IMR-90 (cell line): Measurements from ENCODE around the gene PTGS1. TPM values are rescaled to one million over a fixed set of nuclear protein-coding genes. Genes with fewer than 3 reads are reported as not detected.

Experiments
- ATAC-seq: fragments of 200-7000 bp; cut with Tn5 transposase; 2 replicates; pipeline ENCODE4 v1.9.1; 2020; ENCODE audit warnings: low read depth, mild to moderate bottlenecking, moderate library complexity
- Bru-seq: library from RNA; stranded (reverse); fragments of 400-500 nt; gene quantifications from one replicate; lab custom pipeline; 2021; lab: Mats Ljungman, UMichigan
- BruChase-seq, 2 experiments: library from RNA; stranded (reverse); fragments of 400-500 nt; gene quantifications; one replicate each; lab custom pipeline; 2021; lab: Mats Ljungman, UMichigan
- BruUV-seq: library from RNA; stranded (reverse); fragments of 400-500 nt; replicated peaks from 2 replicates; lab custom pipeline; 2021; lab: Mats Ljungman, UMichigan
- CTCF ChIA-PET: fragments of 300-600 bp; formaldehyde crosslinking; extraction: SDS; loops from one replicate; lab custom pipeline; 2021; ENCODE audit warnings: antibody characterized with exemption; lab: Yijun Ruan, JAX
- POLR2A ChIA-PET: fragments of 300-600 bp; sonication (Branson Sonifier 250); formaldehyde crosslinking; loops from one replicate; lab custom pipeline; 2022; ENCODE audit warnings: antibody characterized with exemption; ENCODE audit not compliant: unreplicated experiment; lab: Charles Lee
- DNase-seq: peaks from one replicate; pipeline ENCODE4 v3.0.0; 2013
- H2AFZ ChIP-seq: replicated peaks from 2 replicates; pipeline ENCODE3; 2013; ENCODE audit warnings: low read length, mild to moderate bottlenecking; ENCODE audit not compliant: poor library complexity
- H2AK5ac ChIP-seq: 2 replicates; pipeline ENCODE4 v1.6.1; 2013; ENCODE audit warnings: low read depth, low read length, inconsistent platforms
- H2AK9ac ChIP-seq: replicated peaks from 2 replicates; pipeline ENCODE3; 2013; ENCODE audit warnings: mild to moderate bottlenecking, low read depth, low read length, moderate library complexity; ENCODE audit not compliant: poor library complexity
- H2BK120ac ChIP-seq: 2 replicates; pipeline ENCODE4 v1.6.1; 2013; ENCODE audit warnings: low read depth, low read length, inconsistent platforms
- H2BK15ac ChIP-seq: 3 replicates; pipeline ENCODE4 v1.6.1; 2013; ENCODE audit warnings: low read depth, low read length, inconsistent platforms
- H2BK20ac ChIP-seq: 2 replicates; pipeline ENCODE4 v1.6.1; 2013; ENCODE audit warnings: low read depth, mild to moderate bottlenecking, inconsistent platforms, low read length, moderate library complexity
- H2BK5ac ChIP-seq: 2 replicates; pipeline ENCODE4 v1.6.1; 2013; ENCODE audit warnings: mild to moderate bottlenecking, low read depth, low read length, inconsistent platforms; ENCODE audit not compliant: poor library complexity, severe bottlenecking
- H3K14ac ChIP-seq: replicated peaks from 2 replicates; pipeline ENCODE4 v1.6.1; 2013; ENCODE audit warnings: low read depth, low read length, inconsistent platforms
- H3K18ac ChIP-seq: 2 replicates; pipeline ENCODE4 v1.6.1; 2013; ENCODE audit warnings: low read depth, low read length, control low read depth
- H3K23ac ChIP-seq: 2 replicates; pipeline ENCODE4 v1.6.1; 2013; ENCODE audit warnings: low read depth, low read length, inconsistent platforms
- H3K27ac ChIP-seq: 2 replicates; pipeline ENCODE4 v1.5.1; 2013; ENCODE audit warnings: mild to moderate bottlenecking, control low read depth, low read length; ENCODE audit not compliant: insufficient read depth
- H3K27me3 ChIP-seq: 2 replicates; pipeline ENCODE4 v1.6.1; 2013; ENCODE audit warnings: low read length; ENCODE audit not compliant: control insufficient read depth, insufficient read depth
- H3K36me3 ChIP-seq: 2 replicates; pipeline ENCODE4 v1.6.1; 2013; ENCODE audit warnings: low read length, mixed read lengths; ENCODE audit not compliant: control insufficient read depth, insufficient read depth
- H3K4ac ChIP-seq: 2 replicates; pipeline ENCODE4 v1.6.1; 2013; ENCODE audit warnings: low read depth, low read length, inconsistent platforms
- H3K4me1 ChIP-seq: 2 replicates; pipeline ENCODE4 v1.6.1; 2013; ENCODE audit warnings: low read length, mixed read lengths; ENCODE audit not compliant: control insufficient read depth, insufficient read depth
- H3K4me2 ChIP-seq: 2 replicates; pipeline ENCODE4 v1.6.1; 2013; ENCODE audit warnings: low read depth, mild to moderate bottlenecking, control low read depth, low read length, moderate library complexity
- H3K4me3 ChIP-seq: 2 replicates; pipeline ENCODE4 v1.5.1; 2013; ENCODE audit warnings: low read depth, mild to moderate bottlenecking, control low read depth, low read length, moderate library complexity; ENCODE audit not compliant: insufficient read depth
- H3K56ac ChIP-seq: 2 replicates; pipeline ENCODE4 v1.6.1; 2013; ENCODE audit warnings: low read length, inconsistent platforms; ENCODE audit not compliant: insufficient read depth; ENCODE audit errors: extremely low read depth
- H3K79me1 ChIP-seq, 2 experiments: 2 replicates each; pipeline ENCODE4 v1.6.1; 2013; ENCODE audit warnings: low read length in 2 of 2, inconsistent platforms in 1 of 2, low read depth in 1 of 2
- H3K9ac ChIP-seq: 2 replicates; pipeline ENCODE4 v1.6.1; 2013; ENCODE audit warnings: low read depth, low read length, control low read depth
- H3K9me1 ChIP-seq: 2 replicates; pipeline ENCODE4 v1.6.1; 2013; ENCODE audit warnings: low read length, inconsistent platforms; ENCODE audit not compliant: insufficient read depth
- H3K9me3 ChIP-seq: 2 replicates; pipeline ENCODE4 v1.6.1; 2013; ENCODE audit warnings: low read length; ENCODE audit not compliant: control insufficient read depth, insufficient read depth
- H4K20me1 ChIP-seq: 2 replicates; pipeline ENCODE4 v1.6.1; 2013; ENCODE audit warnings: low read length, inconsistent platforms; ENCODE audit not compliant: insufficient read depth
- H4K5ac ChIP-seq: 2 replicates; pipeline ENCODE4 v1.6.1; 2013; ENCODE audit warnings: mild to moderate bottlenecking, low read depth, low read length, control low read depth
- H4K8ac ChIP-seq, 2 experiments: 2 replicates each; pipeline ENCODE4 v1.6.1; 2013; ENCODE audit warnings: low read depth in 2 of 2, low read length in 2 of 2, control low read depth in 1 of 2, inconsistent platforms in 1 of 2
- H4K91ac ChIP-seq: 2 replicates; pipeline ENCODE4 v1.6.1; 2013; ENCODE audit warnings: low read depth, low read length, inconsistent platforms; ENCODE audit not compliant: insufficient read depth
- CEBPB ChIP-seq: IDR thresholded peaks from 2 replicates; pipeline ENCODE4 v1.6.1; 2012; ENCODE audit warnings: low read depth, low read length, improper control_type of control experiment
- CHD1 ChIP-seq: IDR thresholded peaks from 2 replicates; pipeline ENCODE4 v1.6.1; 2012; ENCODE audit warnings: low read depth, low read length, improper control_type of control experiment
- MAFK ChIP-seq: IDR thresholded peaks from 2 replicates; pipeline ENCODE4 v1.6.1; 2012; ENCODE audit warnings: low read depth, low read length, improper control_type of control experiment
- MXI1 ChIP-seq: IDR thresholded peaks from 2 replicates; pipeline ENCODE4 v1.6.1; 2012; ENCODE audit warnings: low read depth, mild to moderate bottlenecking, low read length, moderate library complexity, borderline replicate concordance
- RAD21 ChIP-seq: IDR thresholded peaks from 2 replicates; pipeline ENCODE4 v1.6.1; 2012; ENCODE audit warnings: low read length, improper control_type of control experiment
- RCOR1 ChIP-seq: IDR thresholded peaks from 2 replicates; pipeline ENCODE4 v1.6.1; 2012; ENCODE audit warnings: mild to moderate bottlenecking, low read length, improper control_type of control experiment; ENCODE audit not compliant: insufficient replicate concordance
- RFX5 ChIP-seq: IDR thresholded peaks from 2 replicates; pipeline ENCODE4 v1.8.0; 2012; ENCODE audit warnings: low read depth, mild to moderate bottlenecking, low read length, moderate library complexity
- WGBS, 2 experiments: methylation state at CpG; one replicate each; pipeline versions ENCODE4 v1.1.5 to v1.1.7; 2013; ENCODE audit warnings: missing lambda C conversion rate in 2 of 2; ENCODE audit not compliant: insufficient read length in 1 of 2; ENCODE audit errors: extremely low coverage in 2 of 2; 5-methylcytosine and 5-hydroxymethylcytosine counted together
- dilution Hi-C: fragments of 300-500 bp; cut with HindIII; formaldehyde crosslinking; loops from one replicate; pipeline ENCODE4 v1.14.3; 2018; ENCODE audit warnings: low sequenced_read_pairs; ENCODE audit not compliant: unreplicated experiment
- in situ Hi-C: fragments of 300-500 bp; cut with MboI; formaldehyde crosslinking; loops from 3 replicates; pipeline ENCODE4 v1.14.3; 2019; ENCODE audit warnings: low sequenced_read_pairs, inconsistent platforms, mixed read lengths
- intact Hi-C: fragments of 100-400 bp; cut with micrococcal nuclease; formaldehyde crosslinking; loops from 2 replicates; pipeline ENCODE4 v1.10.0; 2022
- long read RNA-seq: library from polyadenylated mRNA; unstranded; transcript quantifications from one replicate; pipeline ENCODE4 v2.0.0, GENCODE V29; 2021; ENCODE audit not compliant: unreplicated experiment
- polyA plus RNA-seq, 3 experiments: library from polyadenylated mRNA; depleted of rRNA; stranded (reverse); fragments of >200 nt; gene quantifications; 2 replicates each; pipeline ENCODE4 v1.2.3, GENCODE V29; 2012; ENCODE audit warnings: low replicate concordance in 1 of 3
- total RNA-seq: library from RNA; depleted of rRNA; stranded (reverse); fragments of >200 nt; gene quantifications from 2 replicates; pipeline ENCODE4 v1.2.3, GENCODE V29; 2012; rRNA removed

Gene PTGS1
- total RNA-seq (21.1 and 24.7 TPM in 2 replicates), polyA plus RNA-seq (2012; rRNA removed) (33.9 and 38.3 TPM in 2 replicates), Bru-seq, nascent RNA (percentile 90 among the genes with signal in this experiment), BruChase-seq, experiment 1, labeled RNA remaining after a 6-hour chase (percentile 96 among the genes with signal in this experiment), BruChase-seq, experiment 2, labeled RNA remaining after a 2-hour chase (percentile 97 among the genes with signal in this experiment)
- polyA plus RNA-seq (2012; cell fraction: cytosol; rRNA removed), result 32.1 and 51.8 TPM in 2 replicates
- polyA plus RNA-seq (2012; cell fraction: nucleus; rRNA removed; ENCODE audit: low replicate concordance), result 40.2 and 55.2 TPM in 2 replicates
- long read RNA-seq, full-length matches to known transcripts, result 105 of 252 reads
- long read RNA-seq, partial matches to known transcripts, result 89 of 252 reads
- long read RNA-seq, other reads (novel, unspliced or antisense), result 58 of 252 reads

DNA sequence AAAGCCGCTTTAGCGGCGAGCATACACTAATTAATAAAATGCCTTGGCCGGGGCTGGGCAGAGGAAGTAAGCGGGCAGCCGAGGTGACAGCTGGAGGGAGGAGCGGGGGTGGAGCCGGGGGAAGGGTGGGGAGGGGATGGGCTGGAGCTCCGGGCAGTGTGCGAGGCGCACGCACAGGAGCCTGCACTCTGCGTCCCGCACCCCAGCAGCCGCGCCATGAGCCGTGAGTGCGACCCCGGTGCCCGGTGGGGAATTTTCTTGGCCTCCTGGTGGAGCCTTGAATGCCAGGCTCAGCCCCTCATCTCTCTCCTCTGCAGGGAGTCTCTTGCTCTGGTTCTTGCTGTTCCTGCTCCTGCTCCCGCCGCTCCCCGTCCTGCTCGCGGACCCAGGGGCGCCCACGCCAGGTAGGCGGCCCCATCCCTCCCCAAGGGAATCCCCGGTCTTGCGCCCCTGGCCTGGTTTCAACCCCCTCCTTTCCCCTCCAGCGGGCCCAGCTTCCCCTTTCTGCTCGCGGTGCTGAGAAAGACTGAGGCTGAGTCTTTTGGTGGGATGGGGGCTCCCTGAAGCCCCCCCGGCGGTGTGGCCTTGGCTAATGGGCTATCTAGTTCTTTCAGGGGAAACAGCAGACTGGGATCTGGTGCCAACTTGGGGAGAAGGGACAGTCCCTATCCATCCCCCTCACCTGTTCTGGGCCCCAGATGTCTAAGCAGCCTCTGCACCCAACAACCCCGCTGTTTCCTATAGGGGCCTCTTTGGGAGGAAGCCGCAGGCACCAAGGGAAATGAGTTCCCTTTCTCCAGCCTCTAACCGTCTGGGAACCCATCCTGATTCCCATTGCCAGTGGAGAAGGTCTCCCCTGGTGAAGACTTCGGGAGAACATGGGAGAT lies at the start of gene PTGS1:
Gene PTGS1, plus strand, starts transcription at position 156 of the 887 bp plus-strand sequence. Its CDS starts 61 bp downstream, at position 217.
- Histone ChIP-seq H3K4me2 (peak within 1 kb of the TSS; percentile 94), H2AFZ (peak within 1 kb of the TSS; percentile 89), H4K5ac (peak within 1 kb of the TSS; percentile 94), H2BK20ac (peak within 1 kb of the TSS; percentile 81), H2AK9ac (peak within 1 kb of the TSS; percentile 86), H3K79me1 (peaks cover 35 to 50% of the 10 kb centered on the region in 2 experiments; a peak in 3 of 4 replicates), H4K91ac (peak within 1 kb of the TSS; percentile 90), H3K23ac (peak within 1 kb of the TSS; percentile 72), H3K27me3 (no peaks in the 10 kb centered on the region), H3K27ac (peak within 1 kb of the TSS; percentile 61), H4K20me1 (no peaks in the 10 kb centered on the region), H3K56ac (peak within 1 kb of the TSS; percentile 48), H3K9me3 (no peaks in the 10 kb centered on the region), H3K9ac (peak within 1 kb of the TSS; percentile 71), H2BK15ac (peak within 1 kb of the TSS; percentile 93), H2BK120ac (peak within 1 kb of the TSS; percentile 93), H3K14ac (peak within 1 kb of the TSS; percentile 84), H3K9me1 (peaks cover 28% of the 10 kb centered on the region), H2BK5ac (peak within 1 kb of the TSS; percentile 40), H3K4me3 (peak within 1 kb of the TSS; percentile 81), H3K18ac (peak within 1 kb of the TSS; percentile 83), H4K8ac (peak within 1 kb of the TSS; percentile 78 to 94), H3K4ac (peak within 1 kb of the TSS; percentile 92), H2AK5ac (peak within 1 kb of the TSS; percentile 80), H3K36me3 (peaks cover 5% of the 10 kb centered on the region), H3K4me1 (peaks cover 39% of the 10 kb centered on the region)
- DNase-seq (peak; percentile 38), ATAC-seq (peak; percentile 66)
- TF ChIP-seq MAFK (no peak), CHD1 (no peak), RCOR1 (no peak), MXI1 (peak; percentile 46; the same call in 1 of the 2 replicates), CEBPB (no peak), RAD21 (no peak), RFX5 (no peak)
- intact Hi-C loops, result no loop called here
- 1% methylated on average over 11 of the region's 39 CpGs; no CpG with 5 or more reads in 1 of the 2 experiments for WGBS, 2 experiments
- POLR2A ChIA-PET, result interaction anchor here (0.6 kb wide), 1 partner anchor 23 kb away, joined by 9 read pairs; no protein-coding TSS in a partner anchor
- dilution Hi-C loops, result no loop called here
- in situ Hi-C loops, result loop anchor here (10.0 kb wide), 1 partner anchor 444 kb away; no protein-coding TSS in a partner anchor
- CTCF ChIA-PET, result no interaction called here
- BruUV-seq, result TSS peak; percentile 73
